HG02610 (cell line): ENCODE results near the gene TMPRSS11F.

Source experiments
- ATAC-seq: cut with Tn5 transposase; IDR thresholded peaks from one replicate; pipeline ENCODE4 v1.9.1; 2021; ENCODE audit warnings: mild to moderate bottlenecking, moderate library complexity; ENCODE audit not compliant: unreplicated experiment

Gene TMPRSS11F

GRCh38 chr4:68079928-68080327 is 49.7 kb downstream of the TMPRSS11F start:
- no peak for ATAC-seq

GRCh38 chr4:68077737-68078136 is 51.9 kb downstream of the TMPRSS11F start:
- ATAC-seq, result no peak

- ATAC-seq, result no peak
These were observed 52.4 kb downstream of the TMPRSS11F start for GRCh38 chr4:68077301-68077700.

GRCh38 chr4:68076194-68076593 is 53.5 kb downstream of the TMPRSS11F start:
- no peak for ATAC-seq

DNA sequence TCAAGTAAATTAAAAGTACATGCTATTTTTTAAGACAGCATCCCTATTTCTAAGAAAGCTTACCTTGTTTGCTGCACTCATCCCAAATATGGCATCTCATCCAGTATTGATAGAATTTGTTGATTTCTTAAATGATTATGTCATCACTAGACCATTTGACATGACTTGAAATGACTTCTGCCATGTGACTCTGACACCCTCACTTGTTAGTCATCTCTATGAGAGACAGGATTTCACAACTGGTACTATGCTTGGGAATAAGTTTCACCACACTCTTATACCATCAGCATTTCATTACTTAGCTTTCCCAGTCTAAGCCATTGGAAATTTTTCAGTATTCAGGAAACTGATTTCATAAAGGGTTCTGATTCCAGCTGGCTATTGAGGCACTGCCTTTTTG is 55.3 kb downstream of the TMPRSS11F start:
- no peak for ATAC-seq

GRCh38 chr4:68070302-68070701 is 59.4 kb downstream of the TMPRSS11F start:
- no peak for ATAC-seq

DNA sequence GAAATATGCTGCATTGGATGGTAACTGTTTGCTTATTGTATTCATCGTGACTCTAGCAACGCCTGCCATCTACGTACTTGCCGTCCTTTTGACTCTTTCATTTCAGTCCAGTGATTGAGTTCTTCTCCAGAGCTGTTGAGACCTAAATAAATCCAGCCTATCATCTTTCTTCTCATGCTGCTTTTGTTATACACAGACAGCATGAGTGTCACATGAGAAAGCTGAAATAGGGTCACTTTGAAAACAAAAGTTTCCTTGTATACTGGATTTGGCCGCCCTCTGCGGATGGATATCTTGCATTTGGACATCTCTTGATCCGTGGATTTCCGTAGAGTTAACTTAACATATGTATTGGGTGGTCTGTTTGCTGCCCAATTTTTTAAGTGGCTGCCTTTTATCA is 67.2 kb downstream of the TMPRSS11F start:
- no peak for ATAC-seq

- ATAC-seq, result no peak
These were observed 91.4 kb downstream of the TMPRSS11F start for GRCh38 chr4:68038272-68038671.

DNA sequence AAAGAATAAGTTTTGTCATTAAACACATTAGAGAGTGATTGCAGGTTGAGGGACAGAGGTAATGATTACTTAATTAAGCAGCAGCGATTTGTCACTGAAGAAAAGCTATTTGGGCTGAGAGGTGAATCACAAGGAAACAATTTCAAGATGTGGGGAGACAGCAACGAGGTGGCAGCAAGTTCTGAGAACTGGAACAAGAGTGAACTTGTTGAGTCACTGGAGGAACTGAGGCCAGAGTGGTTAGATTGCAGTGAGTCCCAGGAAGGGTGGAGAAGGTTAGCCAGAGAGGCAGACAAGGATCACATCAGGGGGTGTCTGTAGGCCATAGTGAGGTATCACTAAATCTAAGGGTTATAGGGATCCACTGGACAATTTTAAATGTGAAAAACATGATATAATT is 108.5 kb downstream of the TMPRSS11F start:
- no peak for ATAC-seq

DNA sequence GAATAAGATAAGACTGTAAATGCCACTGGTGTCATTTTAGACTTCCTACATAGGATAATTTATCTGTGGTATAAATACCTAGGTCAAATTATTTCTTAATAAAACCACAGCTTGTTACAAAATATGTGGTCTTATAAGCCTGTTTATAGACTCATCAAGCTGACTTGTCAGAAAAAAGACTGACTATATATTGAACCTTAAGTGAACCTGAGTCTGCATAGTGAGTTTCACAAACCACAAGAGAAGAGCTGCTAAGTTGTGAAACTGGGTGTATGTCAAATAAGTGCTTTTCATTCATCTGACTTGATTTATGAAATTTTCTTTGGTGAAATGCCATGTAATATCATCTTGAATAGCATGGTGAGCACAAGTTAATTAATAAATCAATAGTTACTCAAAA is 118.0 kb downstream of the TMPRSS11F start:
- no peak for ATAC-seq
